ENCODE measurements around the gene SPEN. TPM values are rescaled to one million over a fixed set of nuclear protein-coding genes. Genes with fewer than 3 reads are reported as not detected.

The SPEN gene
- total and polyA plus RNA-seq, 10 of the 15 experiments (the other 5 are each of a cell fraction or from before 2014, with no cell fraction given) = 5.2 to 58.7 (median 20.1) TPM

- RAD21 ChIA-PET (ENCODE audit: unreplicated experiment) = interaction anchor here (0.7 to 9.8 kb wide), 9 partner anchors 12 to 147 kb away, joined by 3 to 116 read pairs (median 6); partner anchors contain the start of genes SPEN and ZBTB17
- H3K4me1 ChIP-seq (ENCODE audit: control insufficient read depth, insufficient read depth, low read length) = peaks cover 47% of the 10 kb centered on the region
- no peak overlapping the region for H2AFZ ChIP-seq (ENCODE audit: control insufficient read depth, low read depth, low read length)
- ATAC-seq = no peak
- no peaks in the 10 kb centered on the region for H3K27me3 ChIP-seq (replicated peaks in 1 of 2; ENCODE audit: control insufficient read depth in 2 of 2, insufficient read depth in 2 of 2, low read length in 1 of 2)
- BruUV-seq (replicated peaks) = no TSS peak
- H3K79me2 ChIP-seq (ENCODE audit: control insufficient read depth, insufficient read depth, low read length) = peaks cover 26% of the 10 kb centered on the region
- no peaks in the 10 kb centered on the region for H4K20me1 ChIP-seq (ENCODE audit: control insufficient read depth, insufficient read depth)
- no peaks in the 10 kb centered on the region for H3K9me3 ChIP-seq (replicated peaks; ENCODE audit: control insufficient read depth, insufficient read depth, low read length)
- SMC1A ChIA-PET (ENCODE audit: uncharacterized antibody, unreplicated experiment) = interaction anchor here (0.6 to 9.1 kb wide), 6 partner anchors 11 to 159 kb away, joined by 3 to 78 read pairs (median 3); no protein-coding TSS in a partner anchor
- CTCF ChIA-PET = interaction anchor here (0.8 to 10.1 kb wide), 7 partner anchors 12 to 171 kb away, joined by 3 to 68 read pairs (median 6); partner anchors contain the start of gene ZBTB17
- H3K27ac ChIP-seq (ENCODE audit: control insufficient read depth, insufficient read depth) = peak overlapping the region; percentile 22; the same call in 1 of the 2 replicates
- H3K9ac ChIP-seq (ENCODE audit: control insufficient read depth, insufficient read depth, low read length) = no peak overlapping the region
- peak overlapping the region; percentile 43; the same call in 1 of the 2 replicates for H3K4me3 ChIP-seq
- WGBS (ENCODE audit: insufficient coverage, insufficient replicate concordance, low lambda C conversion rate, missing lambda C conversion rate) = 94% methylated on average over 8 of the region's 8 CpGs
- FAIRE-seq = no peak
- DNase-seq (ENCODE audit: low read depth, low spot score) = no peak
- POLR2A ChIA-PET = interaction anchor here (5.2 to 5.4 kb wide), 2 partner anchors 12 to 13 kb away, joined by 45 to 47 read pairs; partner anchors contain the start of gene ZBTB17
- intact Hi-C loops (cut with micrococcal nuclease; ENCODE audit: unreplicated experiment) = no loop called here
- H3K4me2 ChIP-seq (ENCODE audit: control insufficient read depth, insufficient read depth) = peak overlapping the region; percentile 70
- H3K36me3 ChIP-seq (ENCODE audit: control insufficient read depth in 2 of 2, insufficient read depth in 2 of 2, low read length in 1 of 2) = peaks cover 2 to 3% of the 10 kb centered on the region in 2 experiments; a peak in 2 of 4 replicates
- in situ Hi-C loops (cut with MboI) = no loop called here
- TF ChIP-seq SUPT20H (IDR thresholded peaks at IDR 0.05; ENCODE audit: borderline replicate concordance, control insufficient read depth, low read depth, low read length) = no peak
- no peak for TF ChIP-seq E4F1 (IDR thresholded peaks at IDR 0.05; ENCODE audit: borderline replicate concordance, partially characterized antibody)
- TF ChIP-seq PRDM15 (CRISPR knock-in tag; IDR thresholded peaks at IDR 0.05) = no peak
- no peak for TF ChIP-seq SMARCA5 (IDR thresholded peaks at IDR 0.05)
- no peak for TF ChIP-seq ZNF274 (IDR thresholded peaks at IDR 0.05; ENCODE audit: insufficient read depth, insufficient read length)
- no peak for TF ChIP-seq ZBTB33 (IDR thresholded peaks at IDR 0.05)
- TF ChIP-seq NFXL1 (IDR thresholded peaks at IDR 0.05; ENCODE audit: borderline replicate concordance) = no peak
- TF ChIP-seq KAT2A (conservative IDR thresholded peaks at IDR 0.05; ENCODE audit: control insufficient read depth, low read depth, low read length) = no peak
- no peak for TF ChIP-seq ZNF217 (IDR thresholded peaks at IDR 0.05)
- TF ChIP-seq NRF1 (conservative IDR thresholded peaks at IDR 0.05; ENCODE audit: low read depth, low read length) = no peak
- no peak for TF ChIP-seq BMI1 (IDR thresholded peaks at IDR 0.05; ENCODE audit: borderline replicate concordance)
- TF ChIP-seq EGR1 (IDR thresholded peaks at IDR 0.05; ENCODE audit: borderline replicate concordance in 1 of 2, low read depth in 2 of 2, low read length in 2 of 2) = no peak
- TF ChIP-seq NFIC (IDR thresholded peaks at IDR 0.05; ENCODE audit: low read depth, low read length) = no peak
These were observed 115.3 kb downstream of the SPEN start for GRCh38 chr1:15962671-15963362.
